Heart right ventricle (tissue), 16 donors: ENCODE measurements around the gene HOXB6. TPM values are rescaled to one million over a fixed set of nuclear protein-coding genes. Genes with fewer than 3 reads are reported as not detected.

ENCODE experiments used
- ATAC-seq, 8 donors: fragments of 200-7000 bp; cut with Tn5 transposase; one replicate each; pipeline ENCODE4 v1.9.1; 2020; ENCODE audit warnings: mild to moderate bottlenecking in 8 of 8, moderate library complexity in 8 of 8, moderate number of reproducible peaks in 1 of 8
- DNase-seq, 2 donors: peaks; one replicate each; pipeline ENCODE4 v3.0.0-alpha.2; 2020
- H3K27ac ChIP-seq, 10 donors: fragments of 200-600 bp; sonication (generic) in 2 of 10; one replicate each; pipeline versions ENCODE4 v1.5.0 to v1.8.0; 2020 to 2022; ENCODE audit warnings: mild to moderate bottlenecking in 3 of 10
- H3K27me3 ChIP-seq, 7 donors: fragments of 200-600 bp; one replicate each; pipeline ENCODE4 v1.8.0; 2021 to 2022; ENCODE audit warnings: mild to moderate bottlenecking in 2 of 7
- H3K36me3 ChIP-seq, 9 donors: fragments of 200-600 bp; sonication (generic) in 1 of 9; one replicate each; pipeline versions ENCODE4 v1.5.0 to v1.8.0; 2020 to 2022; ENCODE audit warnings: mild to moderate bottlenecking in 2 of 9
- H3K4me1 ChIP-seq, 9 donors: fragments of 200-600 bp; sonication (generic) in 1 of 9; one replicate each; pipeline versions ENCODE4 v1.5.0 to v1.8.0; 2020 to 2022; ENCODE audit warnings: mild to moderate bottlenecking in 4 of 9
- H3K4me3 ChIP-seq, 10 donors: fragments of 200-600 bp; sonication (generic) in 2 of 10; one replicate each; pipeline versions ENCODE4 v1.5.0 to v1.8.0; 2020 to 2022; ENCODE audit warnings: mild to moderate bottlenecking in 7 of 10, moderate library complexity in 2 of 10
- H3K9me3 ChIP-seq, 11 donors: fragments of 200-600 bp in 10 of 11; sonication (generic) in 2 of 11; one replicate each; pipeline versions ENCODE4 v1.5.0 to v1.8.0; 2013 to 2022; ENCODE audit warnings: mild to moderate bottlenecking in 2 of 11, control low read depth in 1 of 11, moderate library complexity in 1 of 11
- CTCF ChIP-seq, 9 donors: fragments of 200-600 bp; sonication (generic) in 2 of 9; IDR thresholded peaks; one replicate each; pipeline versions ENCODE4 v1.5.0 to v1.8.0; 2021 to 2022; ENCODE audit warnings: antibody characterized with exemption in 9 of 9, mild to moderate bottlenecking in 5 of 9, moderate library complexity in 1 of 9
- WGBS, 2 donors: extraction: QIAGEN DNeasy Blood & Tissue Kit; methylation state at CpG; one replicate each; pipeline ENCODE4 v1.1.7; 2013; ENCODE audit warnings: inconsistent platforms in 1 of 2; 5-methylcytosine and 5-hydroxymethylcytosine counted together
- intact Hi-C, 10 donors: fragments of 100-400 bp; cut with DNase I; formaldehyde crosslinking; loops; one replicate each; pipeline versions ENCODE4 v1.11.1 to v1.14.2; 2022
- microRNA-seq, 2 donors: library from miRNA; unstranded; fragments of <30 nt; microRNA quantifications; one replicate each; pipeline ENCODE4 v1.2.0, GENCODE V29; 2021
- polyA plus RNA-seq, 2 donors: library from polyadenylated mRNA; stranded (reverse); fragments of 200-250 nt; gene quantifications; one replicate each; pipeline ENCODE4 v1.2.3, GENCODE V29; 2013
- total RNA-seq, 10 donors: library from RNA; stranded (reverse); fragmentation: NEBNext Ultra II Directional in 3 of 10; extraction: Animal tissue kit (Norgen Biotek cat#: 25700) in 3 of 10; gene quantifications; one replicate each; pipeline versions ENCODE4 v1.2.1 to v1.2.4, GENCODE V29; 2021 to 2023
- donor health status: Arrhythmogenic right ventricular cardiomyopathy.
- donor health status: ischemic (EF 13 %, LVEDD 7.1; RV severe dilation, severe dysfunction).
- donor health status: healthy with polysubstance abuse.
- donor health status: DM: no; HTN: yes; CAD: no.
- donor health status: DM: no; HTN: no; CAD: no.
- donor health status: ischemic (EF 25% LVEDD 6.9; RV normal size, moderate dysfunction).
- donor health status: ischemic (EF 25% LVEDD 5.7; RV mildly dilated, moderate dysfunction).
- donor health status: healthy.
- donor health status: DM: yes; HTN: yes; CAD: no.
- donor health status: Ischemic cardiomyopathy.
- donor health status: ischemic (EF 35%, LVEDD 5.7; RV mildly dilated, moderate dysfunction).
- donor health status: nonischemic (EF 11% LVEDD 7.7; RV severe dilation, severe dysfunction).
- donor health status: DM: yes; HTN: yes; CAD: no.
- donor health status: PGD.
- donor health status: ischemic (EF 29% LVEDD 5.4; RV normal size, mild dysfunction).
- donor health status: nonischemic (EF 23%, LVEDD 6.1; RV moderate dilation, normal function).

The HOXB6 gene
- total and polyA plus RNA-seq, 12 donors: 0.14 to 1.2 (median 0.41) TPM; not detected in 2

- 25 to 26% methylated on average over 24 of the region's 24 CpGs for WGBS, 2 donors
- Histone ChIP-seq H3K36me3 (peaks cover 0 to 4% (median 0%) of the 10 kb centered on the region in 9 donors), H3K4me1 (peaks cover 0 to 31% (median 16%) of the 10 kb centered on the region in 9 donors), H3K9me3 (no peaks in the 10 kb centered on the region), H3K27me3 (peaks cover 0 to 100% (median 97%) of the 10 kb centered on the region in 7 donors), H3K27ac (peak overlapping the region in 9 of 10 donors; percentile 22 to 92 (median 63)), H3K4me3 (peak overlapping the region in 7 of 10 donors; percentile 4 to 36 (median 18))
- ATAC-seq (no peak), DNase-seq (no peak)
- intact Hi-C loops: loop anchor here in 1 of 10 donors (2.0 kb wide), 1 partner anchor 21 kb away; no protein-coding TSS in a partner anchor
- TF ChIP-seq CTCF (IDR thresholded peaks at IDR 0.05): no peak
Measured at GRCh38 chr17:48547808-48548522, 56.8 kb downstream of the HOXB6 start.

GRCh38 chr17:48546924-48547807, 57.6 kb downstream of the HOXB6 start:
- no peak for ATAC-seq
- no peaks in the 10 kb centered on the region for H3K9me3 ChIP-seq
- peaks cover 2 to 100% (median 98%) of the 10 kb centered on the region in 7 donors for H3K27me3 ChIP-seq
- H3K27ac ChIP-seq: peak overlapping the region in 9 of 10 donors; percentile 35 to 92 (median 64)
- H3K4me3 ChIP-seq: peak overlapping the region in 8 of 10 donors; percentile 4 to 36 (median 19)
- intact Hi-C loops: no loop called here
- no peak for TF ChIP-seq CTCF (IDR thresholded peaks at IDR 0.05)
- peaks cover 0 to 31% (median 16%) of the 10 kb centered on the region in 9 donors for H3K4me1 ChIP-seq
- H3K36me3 ChIP-seq: peaks cover 0 to 4% (median 0%) of the 10 kb centered on the region in 9 donors
- 26% methylated on average over 10 of the region's 10 CpGs for WGBS, 2 donors
- no peak for DNase-seq

- Histone ChIP-seq H3K27ac (peak overlapping the region in 8 of 10 donors; percentile 44 to 92 (median 67)), H3K27me3 (peaks cover 9 to 100% (median 98%) of the 10 kb centered on the region in 7 donors), H3K9me3 (no peaks in the 10 kb centered on the region), H3K4me3 (peak overlapping the region in 6 of 10 donors; percentile 6 to 36 (median 22)), H3K4me1 (peaks cover 0 to 38% (median 17%) of the 10 kb centered on the region in 9 donors), H3K36me3 (peaks cover 0 to 2% (median 0%) of the 10 kb centered on the region in 9 donors)
- TF ChIP-seq CTCF (IDR thresholded peaks at IDR 0.05): no peak
- ATAC-seq (no peak), DNase-seq (no peak)
- intact Hi-C loops: no loop called here
- WGBS, 2 donors: 32 to 35% methylated on average over 10 of the region's 10 CpGs
Measured at GRCh38 chr17:48546137-48546923, 58.5 kb downstream of the HOXB6 start.

Small RNA genes lying within 50 kb of the gene (microRNA-seq; reads per million reads assigned to microRNA genes)
- 0 reads per million in 2 donors for gene MIR196A1

Other genes with a start within 250 kb of the HOXB6 start
- 1 to 10 TPM in 1 of 10 donors, under 1 TPM in 5, not detected in 4; 0.49 to 1.7 (median 0.82) TPM for gene SKAP1, start 174.8 kb downstream of the HOXB6 start, total RNA-seq
- gene SKAP1, start 174.8 kb downstream of the HOXB6 start, polyA plus RNA-seq: under 1 TPM in 1 of 2 donors, not detected in 1; 0.33 TPM
- not detected for gene HOXB1, start 74.0 kb downstream of the HOXB6 start, total RNA-seq
- gene HOXB1, start 74.0 kb downstream of the HOXB6 start, polyA plus RNA-seq: not detected
- 1 to 10 TPM in 8 of 10 donors, under 1 TPM in 2; 0.47 to 7.9 (median 2.0) TPM for gene HOXB2, start 59.9 kb downstream of the HOXB6 start, total RNA-seq
- gene HOXB2, start 59.9 kb downstream of the HOXB6 start, polyA plus RNA-seq: 1 to 10 TPM; 4.5 to 7.8 TPM
- 1 to 10 TPM in 1 of 10 donors, under 1 TPM in 8, not detected in 1; 0.14 to 1.6 (median 0.29) TPM for gene HOXB4, start 26.6 kb downstream of the HOXB6 start, total RNA-seq
- gene HOXB4, start 26.6 kb downstream of the HOXB6 start, polyA plus RNA-seq: 1 to 10 TPM in 1 of 2 donors, under 1 TPM in 1; 0.90 to 1.4 TPM
- gene HOXB3, start 14.7 kb downstream of the HOXB6 start, total RNA-seq: 1 to 10 TPM in 5 of 10 donors, under 1 TPM in 5; 0.24 to 3.9 (median 0.97) TPM
- gene HOXB3, start 14.7 kb downstream of the HOXB6 start, polyA plus RNA-seq: 1 to 10 TPM; 1.3 to 5.9 TPM
- under 1 TPM in 1 of 10 donors, not detected in 9; 0.18 TPM for gene HOXB5, start 11.2 kb downstream of the HOXB6 start, total RNA-seq
- under 1 TPM; 0.06 to 0.15 TPM for gene HOXB5, start 11.2 kb downstream of the HOXB6 start, polyA plus RNA-seq
- gene HOXB7, start 6.0 kb upstream of the HOXB6 start, total RNA-seq: under 1 TPM in 4 of 10 donors, not detected in 6; 0.25 to 0.62 (median 0.45) TPM
- gene HOXB7, start 6.0 kb upstream of the HOXB6 start, polyA plus RNA-seq: under 1 TPM; 0.13 to 0.29 TPM
- under 1 TPM in 1 of 10 donors, not detected in 9; 0.55 TPM for gene HOXB8, start 10.3 kb upstream of the HOXB6 start, total RNA-seq
- gene HOXB8, start 10.3 kb upstream of the HOXB6 start, polyA plus RNA-seq: not detected
- not detected for gene HOXB9, start 21.4 kb upstream of the HOXB6 start, total RNA-seq
- gene HOXB9, start 21.4 kb upstream of the HOXB6 start, polyA plus RNA-seq: not detected
- gene PRAC1, start 117.5 kb upstream of the HOXB6 start, total RNA-seq: not detected
- not detected for gene PRAC1, start 117.5 kb upstream of the HOXB6 start, polyA plus RNA-seq
- gene PRAC2, start 118.2 kb upstream of the HOXB6 start, total RNA-seq: not detected
- gene PRAC2, start 118.2 kb upstream of the HOXB6 start, polyA plus RNA-seq: not detected
- gene HOXB13, start 123.8 kb upstream of the HOXB6 start, total RNA-seq: not detected
- not detected for gene HOXB13, start 123.8 kb upstream of the HOXB6 start, polyA plus RNA-seq
- gene TTLL6, start 212.2 kb upstream of the HOXB6 start, total RNA-seq: under 1 TPM in 2 of 10 donors, not detected in 8; 0.08 to 0.33 TPM
- under 1 TPM; 0.06 to 0.73 TPM for gene TTLL6, start 212.2 kb upstream of the HOXB6 start, polyA plus RNA-seq
- 100 to 1,000 TPM; 196 to 412 (median 275) TPM for gene CALCOCO2, start 226.0 kb upstream of the HOXB6 start, total RNA-seq
- 100 to 1,000 TPM in 1 of 2 donors, 10 to 100 TPM in 1; 79.7 to 164 TPM for gene CALCOCO2, start 226.0 kb upstream of the HOXB6 start, polyA plus RNA-seq